OCI-LY3 (cell line): ENCODE measurements around the gene PRRG3.

Experiments used
- H2AFZ ChIP-seq: fragments of 200-600, 300-600 bp; shearing (Covaris generic); 2 replicates; pipeline ENCODE4 v1.6.0; 2014; ENCODE audit warnings: antibody characterized with exemption, low read depth, low read length
- H3K27ac ChIP-seq: fragments of 200-600, 300-600 bp; sonication (generic); 2 replicates; pipeline ENCODE4 v1.5.1; 2014; ENCODE audit warnings: mild to moderate bottlenecking, low read length, moderate library complexity, mixed read lengths
- H3K27me3 ChIP-seq: fragments of 200-600, 300-600 bp; sonication (generic); 2 replicates; pipeline ENCODE4 v1.6.1; 2014; ENCODE audit warnings: low read depth, low read length, mixed read lengths
- H3K36me3 ChIP-seq: fragments of 200-600, 300-600 bp; sonication (generic); replicated peaks from 2 replicates; pipeline ENCODE3; 2014; ENCODE audit warnings: low read depth, low read length, mixed read lengths
- H3K4me1 ChIP-seq: fragments of 300-600, 200-600 bp; sonication (generic); 2 replicates; pipeline ENCODE4 v1.6.1; 2014; ENCODE audit warnings: low read length, mixed read lengths
- H3K4me2 ChIP-seq: fragments of 200-600, 300-600 bp; sonication (generic); 2 replicates; pipeline ENCODE4 v1.6.1; 2014; ENCODE audit warnings: low read length, mixed read lengths
- H3K4me3 ChIP-seq: fragments of 300-600, 200-600 bp; sonication (generic); 2 replicates; pipeline ENCODE4 v1.5.1; 2014; ENCODE audit warnings: antibody characterized with exemption, mild to moderate bottlenecking, low read length, moderate library complexity
- H3K79me2 ChIP-seq: fragments of 300-600, 200-600 bp; shearing (Covaris generic); 2 replicates; pipeline ENCODE4 v1.6.1; 2014; ENCODE audit warnings: mild to moderate bottlenecking, low read length, mixed read lengths
- H3K9ac ChIP-seq: fragments of 300-600, 200-600 bp; shearing (Covaris generic); 2 replicates; pipeline ENCODE4 v1.6.0; 2014; ENCODE audit warnings: mild to moderate bottlenecking, low read length, moderate library complexity
- H3K9me3 ChIP-seq: fragments of 200-600, 300-600 bp; shearing (Covaris generic); 2 replicates; pipeline ENCODE4 v1.6.1; 2014; ENCODE audit warnings: low read length, mixed read lengths; ENCODE audit not compliant: insufficient read depth
- H4K20me1 ChIP-seq: fragments of 200-600, 300-600 bp; sonication (generic); 2 replicates; pipeline ENCODE4 v1.6.1; 2016; ENCODE audit warnings: low read length, mixed read lengths; ENCODE audit not compliant: insufficient read depth
- CTCF ChIP-seq: fragments of 200-600, 300-600 bp; sonication (generic); IDR thresholded peaks from 2 replicates; pipeline ENCODE4 v1.5.1; 2014; ENCODE audit warnings: antibody characterized with exemption, low read length, low read depth
- EZH2phosphoT487 ChIP-seq: fragments of 200-600 bp; shearing (Covaris generic); IDR thresholded peaks from 2 replicates; pipeline ENCODE4 v1.6.1; 2018; ENCODE audit warnings: antibody characterized with exemption, mixed run types, low read depth

PRRG3 gene

GRCh38 chrX:151698485-151698884 lies 3.2 kb downstream of the PRRG3 start:
- Histone ChIP-seq H3K27ac (no peak overlapping the region), H3K27me3 (no peaks in the 10 kb centered on the region), H3K36me3 (no peaks in the 10 kb centered on the region), H3K9me3 (no peaks in the 10 kb centered on the region), H3K4me3 (no peak overlapping the region), H3K4me2 (no peak overlapping the region), H3K79me2 (no peaks in the 10 kb centered on the region), H3K4me1 (no peaks in the 10 kb centered on the region), H3K9ac (no peak overlapping the region), H2AFZ (no peak overlapping the region), H4K20me1 (no peaks in the 10 kb centered on the region)
- TF ChIP-seq CTCF (no peak), EZH2phosphoT487 (no peak)

- H3K27me3 ChIP-seq: no peaks in the 10 kb centered on the region
These were observed 4.5 kb downstream of the PRRG3 start for GRCh38 chrX:151699746-151700145.

GRCh38 chrX:151700581-151700980 lies 5.3 kb downstream of the PRRG3 start:
- H3K9ac ChIP-seq: no peak overlapping the region
- H4K20me1 ChIP-seq: no peaks in the 10 kb centered on the region
- no peak overlapping the region for H3K4me2 ChIP-seq
- no peaks in the 10 kb centered on the region for H3K27me3 ChIP-seq
- H3K9me3 ChIP-seq: no peaks in the 10 kb centered on the region
- H2AFZ ChIP-seq: no peak overlapping the region
- no peaks in the 10 kb centered on the region for H3K79me2 ChIP-seq
- H3K27ac ChIP-seq: no peak overlapping the region
- H3K4me1 ChIP-seq: no peaks in the 10 kb centered on the region
- no peaks in the 10 kb centered on the region for H3K36me3 ChIP-seq
- H3K4me3 ChIP-seq: no peak overlapping the region
- TF ChIP-seq CTCF (no peak), EZH2phosphoT487 (no peak)

More at GRCh38 chrX:151699746-151700145, 4.5 kb downstream of the PRRG3 start:
- Histone ChIP-seq H4K20me1 (no peaks in the 10 kb centered on the region), H3K4me2 (no peak overlapping the region), H3K9ac (no peak overlapping the region), H3K79me2 (no peaks in the 10 kb centered on the region), H3K4me3 (no peak overlapping the region), H2AFZ (no peak overlapping the region), H3K4me1 (no peaks in the 10 kb centered on the region), H3K36me3 (no peaks in the 10 kb centered on the region), H3K9me3 (no peaks in the 10 kb centered on the region), H3K27ac (no peak overlapping the region)
- no peak for TF ChIP-seq CTCF
- TF ChIP-seq EZH2phosphoT487: no peak

- H3K9me3 ChIP-seq: no peaks in the 10 kb centered on the region
- no peaks in the 10 kb centered on the region for H3K36me3 ChIP-seq
- H3K9ac ChIP-seq: no peak overlapping the region
- H3K4me3 ChIP-seq: no peak overlapping the region
- H3K4me1 ChIP-seq: no peaks in the 10 kb centered on the region
- no peaks in the 10 kb centered on the region for H3K79me2 ChIP-seq
- H3K27me3 ChIP-seq: no peaks in the 10 kb centered on the region
- TF ChIP-seq EZH2phosphoT487 (no peak), CTCF (no peak)
- H2AFZ ChIP-seq: no peak overlapping the region
- no peak overlapping the region for H3K4me2 ChIP-seq
- no peaks in the 10 kb centered on the region for H4K20me1 ChIP-seq
- no peak overlapping the region for H3K27ac ChIP-seq
These were observed 5.8 kb downstream of the PRRG3 start for GRCh38 chrX:151701071-151701470.
